Stimulated activated naive CD4-positive, alpha-beta T cell treated with Interleukin-2 at 50 U/mL for 16 hours (primary cell): ENCODE data around the gene ATP8A2.

Source experiments
- DNase-seq: peaks from one replicate; lab custom pipeline; 2025; lab: John Stamatoyannopoulos, UW

ATP8A2 gene

GRCh38 chr13:25384758-25385410 is 13.1 kb downstream of the ATP8A2 start:
- DNase-seq: no peak

- no peak for DNase-seq
Observed at GRCh38 chr13:25391932-25392331, 20.2 kb downstream of the ATP8A2 start.

- no peak for DNase-seq
Observed at GRCh38 chr13:25394402-25395060, 22.8 kb downstream of the ATP8A2 start.

- DNase-seq: no peak
Observed at GRCh38 chr13:25397763-25398162, 26.0 kb downstream of the ATP8A2 start.

- no peak for DNase-seq
Observed at GRCh38 chr13:25400925-25401324, 29.2 kb downstream of the ATP8A2 start.

- DNase-seq: no peak
Observed at GRCh38 chr13:25401958-25402357, 30.2 kb downstream of the ATP8A2 start.

- no peak for DNase-seq
Observed at GRCh38 chr13:25406377-25406776, 34.6 kb downstream of the ATP8A2 start.

GRCh38 chr13:25409938-25410337 is 38.2 kb downstream of the ATP8A2 start:
- DNase-seq: no peak

- no peak for DNase-seq
Observed at GRCh38 chr13:25415241-25415640, 43.5 kb downstream of the ATP8A2 start.

GRCh38 chr13:25417535-25417934 is 45.8 kb downstream of the ATP8A2 start:
- no peak for DNase-seq

- DNase-seq: no peak
Observed at GRCh38 chr13:25420161-25420560, 48.4 kb downstream of the ATP8A2 start.

- DNase-seq: no peak
Observed at GRCh38 chr13:25421612-25422011, 49.8 kb downstream of the ATP8A2 start.

GRCh38 chr13:25422153-25422552 is 50.4 kb downstream of the ATP8A2 start:
- DNase-seq: no peak

GRCh38 chr13:25423831-25424230 is 52.1 kb downstream of the ATP8A2 start:
- no peak for DNase-seq

GRCh38 chr13:25429466-25429865 is 57.7 kb downstream of the ATP8A2 start:
- no peak for DNase-seq

- DNase-seq: no peak
Observed at GRCh38 chr13:25432691-25433090, 60.9 kb downstream of the ATP8A2 start.

- DNase-seq: no peak
Observed at GRCh38 chr13:25440061-25440460, 68.3 kb downstream of the ATP8A2 start.

- no peak for DNase-seq
Observed at GRCh38 chr13:25446261-25446660, 74.5 kb downstream of the ATP8A2 start.

GRCh38 chr13:25447396-25447795 is 75.6 kb downstream of the ATP8A2 start:
- no peak for DNase-seq

- DNase-seq: no peak
Observed at GRCh38 chr13:25453850-25454365, 82.1 kb downstream of the ATP8A2 start.

GRCh38 chr13:25455146-25455545 is 83.4 kb downstream of the ATP8A2 start:
- DNase-seq: no peak

- no peak for DNase-seq
Observed at GRCh38 chr13:25457566-25457965, 85.8 kb downstream of the ATP8A2 start.

- no peak for DNase-seq
Observed at GRCh38 chr13:25462301-25463125, 90.7 kb downstream of the ATP8A2 start.
